A673 (cell line): ENCODE measurements around the gene MICU1. TPM values are rescaled to one million over a fixed set of nuclear protein-coding genes. Genes with fewer than 3 reads are reported as not detected.

Experiments used
- BruUV-seq: library from RNA; stranded (reverse); fragments of 400-500 nt; replicated peaks from 2 replicates; lab custom pipeline; 2021; lab: Mats Ljungman, UMichigan
- CTCF ChIA-PET: fragments of 300-600 bp; sonication (Branson Sonifier 250); formaldehyde crosslinking; loops from one replicate; lab custom pipeline; 2022; ENCODE audit warnings: antibody characterized with exemption; lab: Charles Lee
- POLR2A ChIA-PET: fragments of 300-600 bp; sonication (Branson Sonifier 250); formaldehyde crosslinking; loops from one replicate; lab custom pipeline; 2022; ENCODE audit warnings: antibody characterized with exemption; ENCODE audit not compliant: low non-redundant PET; lab: Charles Lee
- DNase-seq: peaks from one replicate; pipeline ENCODE4 v3.0.0-alpha.2; 2015; ENCODE audit warnings: low spot score
- H3K27ac ChIP-seq: fragments of 200-600 bp; sonication (generic); 2 replicates; pipeline ENCODE4 v1.5.1; 2016; ENCODE audit warnings: mixed run types, low read depth, mild to moderate bottlenecking, mixed read lengths, antibody characterized with exemption, low read length; ENCODE audit not compliant: poor library complexity, severe bottlenecking
- H3K27me3 ChIP-seq: fragments of 200-600 bp; sonication (generic); replicated peaks from 2 replicates; pipeline ENCODE4 v1.6.1; 2017; ENCODE audit warnings: mixed run types, low read depth, mild to moderate bottlenecking, mixed read lengths, antibody characterized with exemption, low read length; ENCODE audit not compliant: insufficient read depth, poor library complexity
- H3K36me3 ChIP-seq: fragments of 200-600 bp; sonication (generic); 2 replicates; pipeline ENCODE4 v1.6.1; 2016; ENCODE audit warnings: mixed run types, mild to moderate bottlenecking, mixed read lengths, antibody characterized with exemption, low read length; ENCODE audit not compliant: insufficient read depth, poor library complexity, severe bottlenecking
- H3K4me1 ChIP-seq: fragments of 200-600 bp; sonication (generic); 2 replicates; pipeline ENCODE4 v1.6.1; 2017; ENCODE audit warnings: mixed run types, mild to moderate bottlenecking, mixed read lengths, antibody characterized with exemption, low read length; ENCODE audit not compliant: insufficient read depth, poor library complexity, severe bottlenecking
- H3K4me3 ChIP-seq: fragments of 200-600 bp; sonication (generic); 2 replicates; pipeline ENCODE4 v1.5.1; 2016; ENCODE audit warnings: low read depth, mixed run types, mild to moderate bottlenecking, mixed read lengths, low read length; ENCODE audit not compliant: poor library complexity, severe bottlenecking
- H3K9me3 ChIP-seq: fragments of 200-600 bp; sonication (generic); 2 replicates; pipeline ENCODE4 v1.6.1; 2016; ENCODE audit warnings: mixed run types, low read depth, mild to moderate bottlenecking, mixed read lengths, antibody characterized with exemption, low read length; ENCODE audit not compliant: poor library complexity, severe bottlenecking
- EZH2 ChIP-seq: fragments of 200-600 bp; sonication (generic); IDR thresholded peaks from 2 replicates; pipeline ENCODE4 v1.6.1; 2017; ENCODE audit warnings: borderline replicate concordance, low read depth, mild to moderate bottlenecking, mixed read lengths, antibody characterized with exemption, low read length; ENCODE audit not compliant: poor library complexity, severe bottlenecking
- intact Hi-C: fragments of 100-400 bp; cut with micrococcal nuclease; formaldehyde crosslinking; loops from one replicate; pipeline ENCODE4 v1.10.0; 2022; ENCODE audit not compliant: unreplicated experiment
- total RNA-seq: library from RNA; stranded (reverse); gene quantifications from 2 replicates; pipeline ENCODE4 v1.2.3, GENCODE V29; 2021
- TF ChIP-seq, protein P1 (sequence below): fragments of 300-800, 200-600 bp; sonication (generic); conservative IDR thresholded peaks from 2 replicates; pipeline ENCODE4 v1.5.1; 2017; ENCODE audit warnings: low read depth, mild to moderate bottlenecking, antibody characterized with exemption, low read length, moderate library complexity, mixed read lengths

The MICU1 gene
- total RNA-seq, 1 experiment from 2014 or later = 37.7 TPM

DNA sequence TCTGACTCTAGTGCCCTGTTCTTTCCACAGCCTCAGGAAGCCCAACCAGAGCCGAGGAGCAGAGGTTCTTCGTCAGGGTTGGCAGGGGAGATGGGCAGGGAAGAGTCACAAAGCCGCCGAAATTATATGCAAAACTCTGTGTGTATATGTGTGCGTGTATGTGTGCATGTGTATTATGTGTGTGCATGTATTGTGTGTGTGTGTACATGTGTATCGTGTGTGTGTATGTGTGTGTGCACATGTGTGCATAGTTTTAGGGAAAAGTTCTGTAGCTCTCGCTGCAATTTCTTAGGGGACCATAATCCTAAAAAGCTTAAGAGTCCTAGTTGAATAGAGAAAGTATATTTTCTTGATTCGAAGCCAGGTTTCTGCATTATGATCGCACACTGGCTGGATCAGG, 288.2 kb downstream of the MICU1 start:
- no TSS peak for BruUV-seq
- ChIA-PET POLR2A (no interaction called here), CTCF (interaction anchor here (0.6 to 0.9 kb wide), 6 partner anchors 121 to 729 kb away, joined by 3 to 5 read pairs (median 4); no protein-coding TSS in a partner anchor)
- peaks cover 13% of the 10 kb centered on the region for H3K4me1 ChIP-seq
- no peak overlapping the region for H3K27ac ChIP-seq
- no peak for DNase-seq
- intact Hi-C loops = loop anchor here (2.0 to 10.0 kb wide), 3 partner anchors 380 to 1023 kb away; partner anchors contain the start of gene SLC29A3
- peaks cover 25% of the 10 kb centered on the region for H3K36me3 ChIP-seq
- H3K27me3 ChIP-seq = no peaks in the 10 kb centered on the region
- no peak for TF ChIP-seq EZH2
- TF ChIP-seq, protein P1, sequence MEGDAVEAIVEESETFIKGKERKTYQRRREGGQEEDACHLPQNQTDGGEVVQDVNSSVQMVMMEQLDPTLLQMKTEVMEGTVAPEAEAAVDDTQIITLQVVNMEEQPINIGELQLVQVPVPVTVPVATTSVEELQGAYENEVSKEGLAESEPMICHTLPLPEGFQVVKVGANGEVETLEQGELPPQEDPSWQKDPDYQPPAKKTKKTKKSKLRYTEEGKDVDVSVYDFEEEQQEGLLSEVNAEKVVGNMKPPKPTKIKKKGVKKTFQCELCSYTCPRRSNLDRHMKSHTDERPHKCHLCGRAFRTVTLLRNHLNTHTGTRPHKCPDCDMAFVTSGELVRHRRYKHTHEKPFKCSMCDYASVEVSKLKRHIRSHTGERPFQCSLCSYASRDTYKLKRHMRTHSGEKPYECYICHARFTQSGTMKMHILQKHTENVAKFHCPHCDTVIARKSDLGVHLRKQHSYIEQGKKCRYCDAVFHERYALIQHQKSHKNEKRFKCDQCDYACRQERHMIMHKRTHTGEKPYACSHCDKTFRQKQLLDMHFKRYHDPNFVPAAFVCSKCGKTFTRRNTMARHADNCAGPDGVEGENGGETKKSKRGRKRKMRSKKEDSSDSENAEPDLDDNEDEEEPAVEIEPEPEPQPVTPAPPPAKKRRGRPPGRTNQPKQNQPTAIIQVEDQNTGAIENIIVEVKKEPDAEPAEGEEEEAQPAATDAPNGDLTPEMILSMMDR = no peak
- no peak overlapping the region for H3K4me3 ChIP-seq
- H3K9me3 ChIP-seq = no peaks in the 10 kb centered on the region

- no peak for TF ChIP-seq EZH2
- TF ChIP-seq, protein P1 = peak; percentile 97
- no peaks in the 10 kb centered on the region for H3K27me3 ChIP-seq
- DNase-seq = peak; percentile 77
- H3K4me1 ChIP-seq = peaks cover 19% of the 10 kb centered on the region
- BruUV-seq = no TSS peak
- intact Hi-C loops = loop anchor here (2.0 to 10.0 kb wide), 3 partner anchors 380 to 1022 kb away; partner anchors contain the start of gene SLC29A3
- H3K27ac ChIP-seq = peak overlapping the region; percentile 47
- no peaks in the 10 kb centered on the region for H3K9me3 ChIP-seq
- ChIA-PET CTCF (interaction anchor here (0.6 to 0.9 kb wide), 8 partner anchors 13 to 730 kb away, joined by 3 to 11 read pairs (median 4); no protein-coding TSS in a partner anchor), POLR2A (no interaction called here)
- H3K4me3 ChIP-seq = no peak overlapping the region
- H3K36me3 ChIP-seq = peaks cover 25% of the 10 kb centered on the region
Observed at GRCh38 chr10:72337039-72337629, 288.7 kb downstream of the MICU1 start.

DNA sequence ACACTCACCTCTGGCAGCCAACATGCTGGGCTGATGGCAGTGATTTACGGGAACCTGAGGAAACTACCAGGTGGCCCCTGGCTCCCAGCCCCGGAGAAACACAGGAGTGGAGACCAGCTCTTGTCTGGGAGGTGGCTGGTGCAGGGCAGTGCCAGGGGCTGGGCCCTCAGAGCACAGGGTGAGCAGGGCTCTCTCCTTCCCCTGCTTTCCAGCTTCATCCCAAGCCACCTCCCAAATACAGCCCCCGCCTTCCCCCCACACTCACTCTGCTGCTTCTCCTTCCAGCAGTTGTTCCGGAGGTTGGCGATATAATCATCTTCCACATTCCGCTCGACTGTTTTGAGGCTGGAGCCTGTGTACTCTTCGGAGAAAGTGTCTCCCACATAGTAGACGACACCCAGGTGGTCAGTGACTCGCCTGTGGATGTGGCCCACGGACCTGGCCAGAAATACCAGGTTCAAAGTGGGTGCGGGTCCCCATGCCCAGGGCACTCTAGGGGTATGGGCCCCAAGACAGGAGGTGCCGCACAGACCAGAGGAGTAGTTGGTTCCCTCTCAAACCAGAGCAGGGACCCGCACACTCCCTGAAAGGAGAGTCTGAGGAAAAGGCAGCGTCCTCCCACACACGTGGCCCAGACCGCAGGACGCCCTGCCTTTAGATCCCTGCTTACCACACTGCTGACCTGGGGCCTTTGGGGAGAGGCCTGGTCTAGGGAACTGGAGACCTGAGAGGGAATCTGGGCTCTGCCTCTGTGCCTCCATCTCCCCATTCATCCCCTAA, 289.4 kb downstream of the MICU1 start:
- peaks cover 26% of the 10 kb centered on the region for H3K4me1 ChIP-seq
- no peak for TF ChIP-seq EZH2
- TF ChIP-seq, protein P1 = no peak
- peaks cover 25% of the 10 kb centered on the region for H3K36me3 ChIP-seq
- no peak overlapping the region for H3K4me3 ChIP-seq
- no peaks in the 10 kb centered on the region for H3K27me3 ChIP-seq
- H3K9me3 ChIP-seq = no peaks in the 10 kb centered on the region
- H3K27ac ChIP-seq = peak overlapping the region; percentile 47
- no TSS peak for BruUV-seq
- ChIA-PET CTCF (interaction anchor here (0.6 to 0.9 kb wide), 6 partner anchors 12 to 731 kb away, joined by 3 to 11 read pairs (median 4); no protein-coding TSS in a partner anchor), POLR2A (no interaction called here)
- intact Hi-C loops = loop anchor here (2.0 to 10.0 kb wide), 3 partner anchors 379 to 1022 kb away; partner anchors contain the start of gene SLC29A3
- DNase-seq = no peak
